Caki2 (cell line): Measurements from ENCODE around the gene SMAD7. TPM values are rescaled to one million over a fixed set of nuclear protein-coding genes. Genes with fewer than 3 reads are reported as not detected.

ENCODE experiments used
- DNase-seq: peaks from one replicate; pipeline ENCODE4 v3.0.0-alpha.2; 2015; ENCODE audit warnings: low read depth
- in situ Hi-C: cut with HindIII; loops from 2 replicates; pipeline ENCODE4 v1.10.0; 2016; ENCODE audit warnings: low sequenced_read_pairs, low pct_unique_long_range_greater_than_20kb, mixed read lengths
- total RNA-seq: library from RNA; depleted of rRNA; stranded (reverse); fragments of >200 nt; shearing (Covaris generic); gene quantifications from 2 replicates; pipeline ENCODE4 v1.2.3, GENCODE V29; 2014; ENCODE audit warnings: low replicate concordance

The SMAD7 gene
- total RNA-seq, 1 experiment from 2014 or later = 38.0 TPM

DNA sequence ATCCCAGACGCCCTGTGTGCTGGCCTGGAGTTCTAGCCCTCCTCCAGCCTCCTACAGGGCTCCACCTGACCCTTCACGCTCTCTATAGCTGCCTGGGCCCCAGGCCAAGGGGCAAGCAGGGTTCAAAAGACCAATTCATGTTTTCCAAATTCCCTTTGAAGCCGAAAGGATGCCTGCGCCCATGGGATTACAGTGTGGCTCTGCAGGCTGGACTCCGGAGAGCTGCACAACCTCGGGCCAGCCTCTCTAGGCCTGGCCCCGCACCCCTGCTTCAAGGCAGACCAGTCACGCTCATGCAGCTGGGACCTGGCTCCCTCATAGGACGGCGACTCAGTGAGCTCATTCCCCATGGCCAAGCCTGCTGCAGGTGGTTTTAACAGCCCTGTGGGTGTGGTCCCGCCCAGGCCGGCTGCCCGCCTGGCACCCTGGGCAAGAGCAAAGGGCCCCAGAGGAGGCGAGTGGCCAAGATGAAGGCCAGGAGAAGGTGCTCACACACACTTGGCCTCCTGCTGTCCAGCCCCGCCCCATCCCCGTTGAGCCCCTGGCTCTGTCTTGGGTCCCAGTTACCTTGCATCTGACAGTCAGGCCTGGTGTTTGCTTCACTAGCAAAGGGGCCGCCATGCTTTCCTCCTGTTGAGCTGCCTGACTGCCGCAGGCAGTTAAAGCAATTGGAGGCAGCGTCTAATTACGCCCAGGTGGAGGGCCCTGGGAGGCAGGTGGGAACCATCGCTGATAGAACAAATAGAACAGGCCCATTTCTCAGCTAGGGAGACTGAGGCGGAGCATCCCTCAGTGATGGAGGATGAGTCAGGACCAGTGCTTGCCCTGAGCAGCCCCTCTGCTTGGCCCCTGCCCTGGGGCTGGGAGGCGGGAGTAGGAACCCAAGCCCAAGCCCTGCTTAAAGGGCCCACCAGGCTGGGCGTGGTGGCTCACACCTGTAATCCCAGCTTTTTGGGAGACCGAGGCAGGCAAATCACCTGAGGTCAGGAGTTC lies 56.9 kb downstream of the SMAD7 start:
- in situ Hi-C loops = no loop called here
- DNase-seq = no peak

DNA sequence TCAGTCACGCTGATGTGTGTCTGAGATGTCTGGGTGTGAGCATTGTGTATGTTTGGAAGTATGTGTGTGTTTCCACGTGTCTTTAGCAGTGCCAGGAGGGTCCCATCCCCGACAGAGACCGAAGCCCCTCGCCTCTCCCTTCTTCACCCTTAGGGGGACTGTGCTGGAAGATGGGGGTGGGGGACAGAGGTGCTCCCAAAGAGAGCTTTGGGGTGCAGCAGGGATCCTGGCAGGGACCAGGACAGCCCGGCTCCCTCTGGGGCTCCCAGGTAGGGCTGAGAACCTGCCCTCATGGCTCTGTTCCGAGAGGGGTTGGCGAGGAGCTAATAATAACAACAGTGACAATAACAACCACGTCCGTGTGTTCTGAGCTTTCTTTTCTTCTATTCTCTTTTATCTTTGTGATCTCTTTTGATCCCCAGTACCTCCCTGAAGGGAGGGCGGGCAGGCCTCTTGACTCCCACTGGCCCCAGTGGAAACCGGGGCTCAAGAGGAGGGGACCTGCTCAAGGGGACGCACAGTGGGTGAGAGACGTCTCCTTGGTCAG lies 57.6 kb downstream of the SMAD7 start:
- in situ Hi-C loops = no loop called here
- DNase-seq = no peak

GRCh38 chr18:48892146-48892855 lies 58.5 kb downstream of the SMAD7 start:
- in situ Hi-C loops = no loop called here
- DNase-seq = no peak

DNA sequence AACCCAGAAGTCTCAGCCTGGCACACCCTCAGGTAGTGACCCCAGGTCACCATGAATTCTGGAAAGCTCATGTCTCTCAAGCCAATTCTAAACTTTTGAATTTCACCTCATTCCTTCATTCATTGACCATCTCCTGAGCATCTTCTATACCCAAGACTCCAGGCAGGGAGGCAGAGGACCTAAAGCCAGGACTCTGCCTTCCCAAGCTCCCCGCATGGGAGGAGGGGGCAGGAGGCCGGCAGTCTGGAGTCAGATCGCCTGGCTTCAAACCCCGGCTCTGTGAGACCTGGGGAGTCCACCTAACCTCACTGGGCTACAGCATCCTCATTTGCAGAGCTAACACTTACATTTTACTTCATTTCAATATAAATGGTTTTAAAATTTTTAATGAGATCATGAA lies 59.0 kb downstream of the SMAD7 start:
- in situ Hi-C loops = no loop called here
- no peak for DNase-seq

GRCh38 chr18:48889981-48890762 lies 60.6 kb downstream of the SMAD7 start:
- no peak for DNase-seq
- in situ Hi-C loops = no loop called here

DNA sequence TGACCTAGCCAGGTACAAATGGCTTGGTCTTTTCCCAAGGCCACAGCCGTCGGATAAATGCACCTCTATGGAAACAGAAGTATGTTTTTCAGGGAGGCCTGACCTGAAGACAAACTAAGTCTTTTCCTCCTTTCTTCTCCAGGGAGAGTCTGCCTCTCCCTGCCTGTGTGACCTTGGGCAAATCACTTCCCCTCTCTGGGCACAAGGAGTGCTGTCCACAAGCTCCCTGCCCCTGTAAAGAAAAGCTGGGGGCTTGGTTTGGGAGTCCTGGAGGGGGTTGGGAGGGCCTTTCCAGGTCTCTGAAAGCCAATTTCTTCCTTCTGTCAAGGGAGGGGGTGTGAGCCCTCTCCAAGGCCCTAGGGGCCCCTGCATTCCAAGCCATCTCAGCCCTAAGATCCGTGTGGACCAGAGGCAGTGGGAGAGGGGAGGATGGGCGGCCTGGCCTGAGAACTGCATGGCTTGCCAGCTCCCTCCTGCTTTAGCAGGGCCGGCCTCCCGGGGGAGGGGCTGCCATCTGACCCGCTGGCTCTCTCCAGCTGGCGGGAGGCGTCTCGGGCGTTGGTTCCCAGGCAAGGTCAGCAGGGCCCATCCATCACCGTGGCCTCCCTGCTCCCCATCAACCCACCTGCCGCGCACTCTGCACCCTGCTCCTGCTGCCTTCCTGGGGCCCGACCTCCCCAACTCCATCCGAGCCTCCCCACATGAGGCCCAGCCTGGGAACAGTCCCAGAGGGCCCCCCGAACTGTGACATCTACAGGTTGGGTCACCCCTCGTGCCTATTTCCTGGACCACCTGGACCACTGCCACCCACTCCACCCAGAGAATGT lies 61.4 kb downstream of the SMAD7 start:
- DNase-seq = no peak

DNA sequence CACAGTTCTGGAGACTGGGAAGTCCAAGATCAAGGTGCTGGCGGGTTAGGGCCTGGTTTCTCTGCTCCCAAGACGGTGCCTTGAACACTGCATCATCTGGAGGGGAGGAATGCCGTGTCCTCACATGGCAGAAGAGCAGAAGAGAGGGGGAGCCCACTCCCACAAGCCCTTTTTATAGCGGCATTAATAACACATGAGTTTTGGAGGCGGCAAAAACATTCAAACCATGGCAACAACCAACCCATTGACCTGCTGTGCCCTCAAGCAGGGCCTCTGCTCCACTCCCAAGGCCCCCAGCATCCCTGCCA lies 62.0 kb downstream of the SMAD7 start:
- in situ Hi-C loops = no loop called here
- DNase-seq = no peak

More for the DNA sequence above, 61.4 kb downstream of the SMAD7 start:
- in situ Hi-C loops = no loop called here

- DNase-seq = no peak
- in situ Hi-C loops = no loop called here
Measured at GRCh38 chr18:48887905-48888772, 62.6 kb downstream of the SMAD7 start.

- no peak for DNase-seq
- in situ Hi-C loops = no loop called here
Measured at GRCh38 chr18:48887294-48887904, 63.4 kb downstream of the SMAD7 start.

DNA sequence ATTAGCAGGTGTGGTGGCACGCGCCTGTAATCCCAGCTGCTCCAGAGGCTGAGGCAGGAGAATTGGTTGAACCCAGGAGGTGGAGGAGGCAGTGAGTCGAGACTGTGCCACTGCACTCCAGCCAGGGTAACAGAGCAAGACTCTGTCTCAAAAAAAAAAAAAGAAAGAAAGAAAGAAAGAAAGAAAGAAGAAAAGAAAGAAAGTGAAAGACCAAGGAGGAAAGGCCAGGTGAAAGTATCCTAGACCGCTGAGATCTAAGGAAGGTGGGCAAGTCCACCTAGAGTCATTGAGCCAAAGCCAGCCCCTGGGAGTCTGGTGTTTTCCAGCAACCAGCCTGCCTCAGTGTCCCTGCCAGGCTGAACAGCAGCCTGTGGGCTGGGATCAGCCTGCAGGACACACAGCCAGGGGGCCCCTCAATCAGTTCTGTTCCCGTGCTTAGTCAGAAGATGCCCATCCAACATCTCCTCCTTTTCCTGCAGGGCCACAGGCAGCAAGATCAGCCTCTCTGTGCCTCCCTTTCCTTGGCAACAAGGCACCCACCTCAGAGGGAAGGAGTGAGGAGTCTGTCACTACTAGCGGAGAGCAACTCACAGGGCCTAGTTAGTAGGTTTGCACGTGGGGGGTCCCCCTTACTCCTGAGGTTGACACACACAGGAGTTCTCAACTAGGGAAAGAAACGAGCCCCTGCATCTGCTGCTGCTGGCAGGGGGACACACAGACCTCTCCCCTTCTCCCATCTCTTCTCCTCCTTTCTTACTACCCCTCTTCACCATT lies 64.1 kb downstream of the SMAD7 start:
- no peak for DNase-seq
- in situ Hi-C loops = no loop called here

- DNase-seq = no peak
- in situ Hi-C loops = no loop called here
Measured at GRCh38 chr18:48885924-48886400, 64.8 kb downstream of the SMAD7 start.

DNA sequence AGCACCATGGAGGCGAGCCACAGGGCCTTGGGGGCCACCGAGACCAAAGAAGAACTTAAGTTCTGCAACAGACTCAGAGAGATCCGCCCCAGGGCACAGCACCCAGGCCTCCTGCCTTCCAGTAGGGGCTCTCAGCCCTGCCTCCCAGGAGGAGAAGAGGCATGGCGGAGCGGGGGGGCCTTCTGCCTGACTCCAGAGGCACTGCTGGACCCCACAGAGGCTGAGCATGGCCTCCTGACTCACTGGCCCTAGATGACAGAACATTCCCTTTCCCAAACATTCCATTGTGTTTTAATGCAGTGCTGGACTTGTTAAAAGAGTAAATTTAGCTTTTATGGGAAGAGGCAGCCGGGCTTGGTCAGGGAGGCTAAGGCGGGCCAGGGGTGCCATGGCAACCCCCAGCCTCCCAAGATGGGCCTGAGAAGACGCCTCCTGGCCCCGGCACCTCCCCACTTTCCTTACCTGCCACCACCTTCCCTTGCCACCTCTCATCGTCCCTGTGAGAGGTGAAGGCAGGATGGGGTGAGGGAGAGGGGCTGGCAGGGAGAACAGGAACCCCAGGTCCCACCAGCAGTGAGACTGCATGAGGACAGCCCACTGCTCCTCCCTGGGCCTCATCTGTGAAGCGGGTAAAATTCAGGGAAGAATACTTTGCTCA lies 65.4 kb downstream of the SMAD7 start:
- no peak for DNase-seq
- in situ Hi-C loops = no loop called here

DNA sequence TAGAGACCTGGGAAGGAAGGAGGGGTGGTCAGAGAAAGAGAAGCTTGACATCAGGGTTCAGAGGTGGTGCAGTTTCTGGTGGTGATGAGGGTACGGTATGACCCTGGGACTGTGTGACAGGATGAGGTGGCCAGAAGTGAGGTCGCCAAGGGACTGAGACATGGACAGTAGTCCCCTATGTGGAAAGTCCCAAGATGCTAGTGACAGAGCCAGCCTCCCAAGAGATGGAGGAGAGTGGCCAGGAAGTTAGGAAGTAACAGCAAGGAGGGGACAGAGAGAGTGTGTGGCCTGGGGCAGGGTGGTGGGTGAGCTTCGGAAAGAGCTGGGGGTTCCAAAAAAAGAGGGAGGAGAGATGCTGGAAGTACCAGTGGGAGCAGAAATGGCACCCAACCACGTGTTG lies 66.0 kb downstream of the SMAD7 start:
- DNase-seq = no peak
- in situ Hi-C loops = no loop called here

DNA sequence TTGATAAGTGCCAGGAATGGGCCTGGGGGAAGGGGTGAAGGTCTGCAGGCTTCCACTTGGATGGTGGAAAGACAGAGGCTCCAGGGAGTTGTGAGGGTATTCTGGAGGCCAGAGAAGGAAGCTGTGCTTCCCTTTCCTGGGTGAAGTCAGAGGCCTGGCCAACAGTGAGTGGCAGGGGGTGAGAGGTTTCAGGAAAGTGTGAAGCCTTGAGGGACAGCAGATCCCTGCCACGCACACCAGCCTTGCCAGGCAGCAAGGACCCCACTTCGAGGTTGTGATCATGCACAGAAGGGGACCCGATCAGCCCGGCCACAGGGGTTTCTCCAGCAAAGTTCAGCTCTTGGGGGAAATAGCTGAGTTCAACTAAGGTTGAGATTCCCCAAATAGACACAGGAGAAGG lies 66.5 kb downstream of the SMAD7 start:
- in situ Hi-C loops = no loop called here
- no peak for DNase-seq

DNA sequence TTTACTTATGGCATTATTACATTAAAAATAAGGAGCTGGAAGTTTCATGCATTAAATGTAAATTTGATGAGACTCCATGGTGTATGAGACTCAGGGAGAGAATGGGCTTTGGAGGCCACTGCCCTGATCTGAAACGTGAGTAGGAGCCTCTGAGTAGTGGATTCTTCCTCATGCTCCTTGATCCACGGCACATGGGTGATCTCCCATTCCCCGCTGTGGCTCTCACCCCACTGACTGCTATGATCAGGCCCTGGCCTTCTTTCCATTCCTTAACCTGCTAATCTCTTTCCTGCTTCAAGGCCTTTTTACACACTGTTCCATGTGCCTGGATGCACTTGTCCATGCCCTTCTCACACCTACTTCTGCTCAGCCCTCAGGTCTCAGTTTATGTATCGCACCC lies 68.4 kb downstream of the SMAD7 start:
- in situ Hi-C loops = no loop called here

More for the DNA sequence above, 68.4 kb downstream of the SMAD7 start:
- no peak for DNase-seq
